Measurements from ENCODE around the gene MAD1L1.

DNA sequence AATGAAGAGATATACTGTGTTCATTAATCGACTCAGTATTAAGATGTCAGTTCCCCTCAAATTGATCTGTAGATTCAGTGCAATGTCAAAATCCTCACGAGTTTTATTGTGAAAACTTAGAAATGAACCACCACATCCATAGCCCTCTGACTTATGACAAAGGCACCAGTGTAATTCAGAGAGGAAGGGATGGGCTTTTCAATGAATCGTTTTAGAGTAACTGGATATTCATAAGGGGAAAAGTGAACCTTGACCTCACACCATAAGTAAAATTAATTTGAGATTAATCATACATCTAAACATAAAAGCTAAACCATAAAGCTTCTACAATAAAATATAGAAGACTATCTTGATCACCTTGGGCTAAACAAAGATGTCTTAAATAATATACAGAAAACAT lies 434.6 kb downstream of the MAD1L1 start:
- TF ChIP-seq GATA3 (IDR thresholded peaks at IDR 0.05; ENCODE audit: low read depth, low read length) (no peak), GATA2 (IDR thresholded peaks at IDR 0.05; ENCODE audit: low read depth, low read length) (no peak)
